HG03196 (cell line): ENCODE data around the gene PALLD.
"Not testable (repeated sequence)": the region's sequence is repeated elsewhere in the genome, so short reads cannot be mapped to it uniquely, and the experiment has no call there.

Experiments used
- ATAC-seq: cut with Tn5 transposase; IDR thresholded peaks from one replicate; pipeline ENCODE4 v1.9.1; 2021; ENCODE audit not compliant: unreplicated experiment

PALLD gene

GRCh38 chr4:168719725-168720124, 222.9 kb downstream of the PALLD start:
- no peak for ATAC-seq

GRCh38 chr4:168720396-168720900, 223.6 kb downstream of the PALLD start:
- no peak for ATAC-seq

GRCh38 chr4:168722391-168722790, 225.5 kb downstream of the PALLD start:
- no peak for ATAC-seq

GRCh38 chr4:168723020-168723419, 226.2 kb downstream of the PALLD start:
- no peak for ATAC-seq

GRCh38 chr4:168723569-168723968, 226.7 kb downstream of the PALLD start:
- no peak for ATAC-seq

- peak; percentile 52 for ATAC-seq
Measured at GRCh38 chr4:168724243-168724642, 227.4 kb downstream of the PALLD start.

- no peak for ATAC-seq
Measured at GRCh38 chr4:168724686-168725411, 228.0 kb downstream of the PALLD start.

- ATAC-seq, result no peak
Measured at GRCh38 chr4:168725930-168726329, 229.1 kb downstream of the PALLD start.

- not testable (repeated sequence) for ATAC-seq
Measured at GRCh38 chr4:168727181-168727580, 230.3 kb downstream of the PALLD start.

- ATAC-seq, result no peak
Measured at GRCh38 chr4:168731006-168731636, 234.3 kb downstream of the PALLD start.

- ATAC-seq, result no peak
Measured at GRCh38 chr4:168731706-168732414, 235.0 kb downstream of the PALLD start.

- no peak for ATAC-seq
Measured at GRCh38 chr4:168732714-168733113, 235.9 kb downstream of the PALLD start.

- no peak for ATAC-seq
Measured at GRCh38 chr4:168734703-168735678, 238.1 kb downstream of the PALLD start.

GRCh38 chr4:168735735-168736134, 238.9 kb downstream of the PALLD start:
- no peak for ATAC-seq

GRCh38 chr4:168736860-168737805, 240.3 kb downstream of the PALLD start:
- no peak for ATAC-seq

- no peak for ATAC-seq
Measured at GRCh38 chr4:168737806-168738172, 240.9 kb downstream of the PALLD start.

GRCh38 chr4:168739886-168740285, 243.0 kb downstream of the PALLD start:
- no peak for ATAC-seq

GRCh38 chr4:168740691-168741090, 243.8 kb downstream of the PALLD start:
- no peak for ATAC-seq

GRCh38 chr4:168741281-168742173, 244.7 kb downstream of the PALLD start:
- no peak for ATAC-seq
